HPDE6-E6E7 (cell line): ENCODE data around the gene LRRK2.
"Not testable (repeated sequence)": the region's sequence is repeated elsewhere in the genome, so short reads cannot be mapped to it uniquely, and the experiment has no call there.

Source experiments
- DNase-seq: peaks from one replicate; pipeline ENCODE4 v3.0.0; 2011; ENCODE audit warnings: missing footprints; ENCODE audit errors: extremely low spot score

Gene LRRK2

GRCh38 chr12:40315375-40315774 lies 90.6 kb downstream of the LRRK2 start:
- no peak for DNase-seq

DNA sequence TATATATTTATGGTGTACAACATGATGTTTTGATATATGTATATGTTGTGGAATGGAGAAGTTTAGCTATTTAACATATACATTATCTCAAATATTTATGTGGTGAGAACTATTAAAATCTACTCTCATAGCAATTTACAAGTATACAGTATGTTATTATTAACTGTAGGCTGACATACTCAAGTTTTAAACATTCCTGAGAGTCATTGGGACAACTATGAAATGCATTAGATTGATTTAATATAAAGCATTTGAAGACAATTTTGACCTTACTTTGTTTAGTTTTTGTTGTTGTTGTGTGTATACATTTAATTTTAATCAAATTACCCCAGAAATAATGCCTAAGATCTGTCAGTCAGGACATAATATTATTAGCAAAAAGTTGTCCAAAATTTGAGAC lies 99.5 kb downstream of the LRRK2 start:
- DNase-seq: no peak

- peak; percentile 49 for DNase-seq
These were observed 100.7 kb downstream of the LRRK2 start for GRCh38 chr12:40325349-40325960.

GRCh38 chr12:40327535-40327934 lies 102.7 kb downstream of the LRRK2 start:
- no peak for DNase-seq

- no peak for DNase-seq
These were observed 105.4 kb downstream of the LRRK2 start for GRCh38 chr12:40330180-40330579.

DNA sequence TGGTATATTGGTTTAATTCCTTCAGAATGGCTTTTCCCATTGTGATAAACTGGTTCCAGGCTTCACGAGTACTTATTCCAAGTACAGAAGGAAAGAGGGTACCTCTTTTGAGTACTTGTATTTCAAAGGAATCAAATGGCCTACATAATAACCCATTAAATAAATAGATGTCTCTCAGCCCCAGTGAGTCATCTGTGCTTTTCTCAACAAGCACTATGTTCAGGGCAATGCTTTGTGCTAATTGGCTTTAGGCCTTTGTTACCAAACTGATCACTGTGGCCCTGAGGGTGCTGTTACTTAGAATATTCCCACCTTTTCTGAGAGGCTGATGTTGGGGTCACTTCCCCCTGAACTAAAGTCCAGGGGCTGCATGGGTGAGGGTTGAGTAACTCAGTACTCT lies 107.1 kb downstream of the LRRK2 start:
- DNase-seq: no peak

GRCh38 chr12:40335991-40336390 lies 111.2 kb downstream of the LRRK2 start:
- no peak for DNase-seq

DNA sequence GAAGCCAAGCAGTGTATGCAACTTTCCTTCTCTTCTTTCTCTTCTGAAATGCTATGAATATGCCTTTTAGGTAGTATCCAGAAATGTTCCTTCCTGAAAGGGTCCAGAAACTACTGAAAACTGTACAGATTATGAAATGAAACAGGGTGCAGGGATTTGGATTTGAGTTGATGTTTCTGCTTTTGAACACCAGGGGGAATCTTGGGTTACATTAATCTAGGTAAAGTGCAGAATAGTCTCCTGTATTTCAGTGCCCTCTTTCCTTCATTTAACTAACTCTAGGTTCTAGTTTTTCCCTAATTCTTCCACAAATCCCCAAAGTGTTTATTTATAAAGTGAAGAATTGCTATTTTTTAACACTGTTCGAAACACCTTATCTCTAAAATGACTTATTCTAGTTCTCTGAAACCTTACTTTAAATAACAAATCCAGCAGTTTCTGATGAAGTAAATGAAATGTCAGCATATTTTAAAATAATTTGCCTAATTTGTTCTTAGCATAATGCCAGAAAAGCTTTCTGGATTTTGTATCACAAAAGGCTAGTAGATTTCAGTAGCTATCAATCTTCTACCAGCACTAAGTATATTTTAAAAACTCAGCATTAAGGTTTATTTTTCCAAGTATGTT lies 111.9 kb downstream of the LRRK2 start:
- peak; percentile 41 for DNase-seq

DNA sequence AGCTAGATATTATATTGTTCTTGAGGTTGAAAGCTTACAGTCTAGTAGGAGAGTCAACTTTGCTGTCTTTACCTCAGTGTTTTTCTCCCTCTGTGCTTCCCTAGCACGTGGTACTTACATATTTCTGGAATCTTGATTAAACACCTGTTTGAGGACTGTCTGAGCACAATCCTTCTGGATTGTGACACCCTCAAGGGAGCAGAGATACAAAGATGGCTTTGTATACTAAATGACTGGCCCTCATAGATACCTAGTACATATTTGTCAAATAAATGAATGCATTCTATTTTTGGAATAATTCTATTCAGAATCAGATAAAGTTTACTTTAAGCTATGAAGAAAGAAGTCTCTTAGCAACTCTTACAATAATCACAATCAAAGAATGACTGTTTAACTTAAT lies 113.3 kb downstream of the LRRK2 start:
- no peak for DNase-seq

GRCh38 chr12:40338621-40339020 lies 113.8 kb downstream of the LRRK2 start:
- DNase-seq: no peak

- no peak for DNase-seq
These were observed 117.2 kb downstream of the LRRK2 start for GRCh38 chr12:40342010-40342409.

DNA sequence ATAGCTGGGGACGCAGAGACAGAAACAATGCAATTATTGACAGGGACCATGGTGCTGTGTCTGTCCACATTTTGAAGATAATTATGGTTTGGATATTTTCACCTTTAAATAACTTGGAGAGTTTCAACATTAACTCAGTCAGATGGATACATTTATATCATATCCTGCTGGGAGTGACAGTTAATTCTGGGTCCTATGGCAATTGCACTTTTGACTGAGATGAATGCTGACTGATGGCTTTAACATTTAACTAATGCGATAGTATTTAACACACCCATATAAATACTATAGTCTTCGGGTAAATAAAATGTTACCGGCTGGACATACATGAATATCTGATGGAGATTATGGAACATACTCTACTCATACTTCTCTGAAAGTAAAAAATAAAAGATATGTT lies 118.3 kb downstream of the LRRK2 start:
- DNase-seq: no peak

DNA sequence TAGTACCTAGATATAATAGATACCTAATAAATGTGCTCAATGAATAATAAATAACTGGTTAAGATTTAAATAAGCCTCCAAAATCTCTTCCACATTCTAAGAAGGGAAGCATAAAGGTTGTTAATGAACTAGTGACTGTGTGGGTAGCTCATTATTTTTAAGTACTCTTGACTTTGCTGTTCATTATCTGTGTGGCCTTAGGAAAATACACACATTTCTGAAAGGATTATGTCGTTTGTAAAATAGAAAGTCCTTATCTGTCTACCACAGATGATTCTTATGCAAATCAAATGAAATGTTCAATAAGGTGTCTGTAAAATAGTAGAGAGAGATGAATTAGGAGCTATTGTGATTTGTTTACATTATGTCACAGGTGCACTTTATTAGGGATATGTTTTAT lies 119.5 kb downstream of the LRRK2 start:
- no peak for DNase-seq

DNA sequence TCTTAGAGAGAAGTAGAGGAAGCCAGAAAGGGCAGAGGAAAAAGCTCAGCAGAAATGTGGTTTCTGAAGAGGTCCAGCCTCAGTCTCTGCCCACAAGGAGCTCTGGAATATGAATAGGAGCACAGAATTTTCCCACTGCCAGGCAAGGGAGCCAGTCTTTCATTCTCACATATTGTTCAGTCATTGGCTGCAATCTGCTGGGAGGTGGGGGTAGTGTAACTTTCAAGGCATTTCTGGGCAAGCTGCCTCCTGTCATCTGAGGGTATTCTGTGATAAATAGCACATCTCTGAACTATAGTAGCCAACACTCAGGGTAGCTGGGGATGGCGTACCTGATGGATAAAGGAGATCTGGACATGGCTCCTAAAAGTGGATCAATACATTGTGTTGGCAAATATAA lies 127.2 kb downstream of the LRRK2 start:
- no peak for DNase-seq

DNA sequence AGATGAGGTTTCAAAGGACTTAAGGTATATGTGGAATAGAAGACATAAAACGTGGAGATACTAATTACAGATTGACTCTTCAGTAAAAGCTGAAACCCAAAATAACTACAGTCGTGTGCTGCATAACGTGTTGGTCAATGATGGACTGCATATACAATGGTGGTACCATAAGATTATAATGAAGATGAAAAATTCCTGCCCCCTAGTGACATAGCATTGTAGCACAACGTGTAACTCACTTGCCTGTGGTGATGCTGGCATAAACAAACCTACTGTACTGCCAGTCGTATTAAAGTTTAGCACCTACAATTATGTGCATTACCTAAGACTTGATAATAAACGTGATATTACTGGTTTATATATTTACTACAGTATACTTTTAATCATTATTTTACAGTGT lies 150.3 kb downstream of the LRRK2 start:
- DNase-seq: no peak

GRCh38 chr12:40376533-40377267 lies 151.9 kb downstream of the LRRK2 start:
- DNase-seq: no peak

- no peak for DNase-seq
These were observed 153.9 kb downstream of the LRRK2 start for GRCh38 chr12:40378691-40379090.

GRCh38 chr12:40382217-40382616 lies 157.4 kb downstream of the LRRK2 start:
- DNase-seq: no peak

DNA sequence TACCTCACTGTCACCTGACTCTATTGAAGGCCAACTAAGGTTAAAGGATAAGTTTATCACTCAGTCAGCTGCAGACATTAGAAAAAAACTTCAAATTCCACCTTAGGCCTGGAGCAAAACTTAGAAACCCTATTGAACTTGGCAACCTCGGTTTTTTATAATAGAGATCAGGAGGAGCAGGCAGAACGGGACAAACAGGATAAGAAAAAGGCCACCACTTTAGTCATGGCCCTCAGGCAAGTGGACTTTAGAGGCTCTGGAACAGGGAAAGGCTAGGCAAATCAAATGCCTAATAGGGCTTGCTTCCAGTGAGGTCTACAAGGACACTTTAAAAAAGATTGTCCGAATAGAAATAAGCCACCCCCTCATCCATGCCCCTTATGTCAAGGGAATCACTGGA lies 162.5 kb downstream of the LRRK2 start:
- not testable (repeated sequence) for DNase-seq

GRCh38 chr12:40390980-40391379 lies 166.2 kb downstream of the LRRK2 start:
- DNase-seq: no peak

- no peak for DNase-seq
These were observed 168.2 kb downstream of the LRRK2 start for GRCh38 chr12:40393026-40393425.

GRCh38 chr12:40399656-40400055 lies 174.9 kb downstream of the LRRK2 start:
- no peak for DNase-seq

GRCh38 chr12:40405419-40405818 lies 180.6 kb downstream of the LRRK2 start:
- DNase-seq: no peak
